ENCODE data around the gene ATG16L1.

DNA sequence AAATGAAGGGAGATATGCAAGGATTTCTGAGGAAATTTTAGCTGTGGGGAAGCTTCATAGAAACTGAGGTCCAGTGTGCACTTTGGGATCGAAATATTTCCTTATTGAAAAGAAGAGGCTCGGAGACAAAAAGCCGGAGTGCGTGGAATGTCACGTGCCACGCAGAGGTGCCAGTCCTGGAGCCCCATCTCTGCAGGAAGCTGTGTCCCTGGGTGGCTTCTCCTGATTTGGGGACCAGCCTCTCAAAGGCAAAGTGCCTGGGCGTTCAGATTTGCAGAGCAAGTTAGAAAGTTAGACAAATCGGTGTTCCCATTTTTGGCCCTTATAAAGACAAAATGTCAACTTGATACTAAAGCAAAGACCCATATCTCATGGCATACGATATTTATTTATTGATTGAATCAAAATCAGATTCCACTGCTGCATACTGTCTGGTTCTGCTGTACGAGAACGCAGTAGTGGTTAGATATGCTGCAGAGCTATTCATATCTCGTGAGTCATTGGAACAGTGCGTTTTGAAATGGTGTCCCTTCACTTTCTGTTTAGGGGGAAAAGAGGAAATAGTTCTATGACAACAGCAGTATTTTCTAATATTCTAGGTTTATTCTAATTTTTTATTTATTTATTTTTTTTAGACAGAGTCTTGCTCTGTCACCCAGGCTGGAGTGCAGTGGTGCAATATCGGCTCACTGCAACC, 9.1 kb upstream of the ATG16L1 start:
- TF ChIP-seq CTCF (IDR thresholded peaks at IDR 0.05) (no peak), POLR2AphosphoS5 (IDR thresholded peaks at IDR 0.05) (no peak), POLR2A (IDR thresholded peaks at IDR 0.05) (no peak), EP300 (IDR thresholded peaks at IDR 0.05) (no peak)
